ENCODE results near the gene OAF.

Gene OAF

GRCh38 chr11:120259988-120260565 is 49.2 kb downstream of the OAF start:
- in situ Hi-C loops (cut with HindIII; ENCODE audit: low sequenced_read_pairs) = loop anchor here (5.0 kb wide), 1 partner anchor 63 kb away; no protein-coding TSS in a partner anchor
- no peak for DNase-seq (ENCODE audit: low read depth)
- H3K4me3 ChIP-seq (ENCODE audit: low read depth, low read length) = no peak overlapping the region
- no peak for TF ChIP-seq CTCF (IDR thresholded peaks at IDR 0.05; ENCODE audit: low read depth, low read length, missing control alignments)

GRCh38 chr11:120260616-120261015 is 49.8 kb downstream of the OAF start:
- DNase-seq (ENCODE audit: low read depth) = no peak
- in situ Hi-C loops (cut with HindIII; ENCODE audit: low sequenced_read_pairs) = no loop called here
- TF ChIP-seq CTCF (IDR thresholded peaks at IDR 0.05; ENCODE audit: low read depth, low read length, missing control alignments) = no peak
- H3K4me3 ChIP-seq (ENCODE audit: low read depth, low read length) = no peak overlapping the region

GRCh38 chr11:120261321-120261720 is 50.5 kb downstream of the OAF start:
- in situ Hi-C loops (cut with HindIII; ENCODE audit: low sequenced_read_pairs) = no loop called here
- no peak for DNase-seq (ENCODE audit: low read depth)
- H3K4me3 ChIP-seq (ENCODE audit: low read depth, low read length) = no peak overlapping the region
- no peak for TF ChIP-seq CTCF (IDR thresholded peaks at IDR 0.05; ENCODE audit: low read depth, low read length, missing control alignments)

GRCh38 chr11:120261931-120262330 is 51.1 kb downstream of the OAF start:
- in situ Hi-C loops (cut with HindIII; ENCODE audit: low sequenced_read_pairs) = no loop called here
- DNase-seq (ENCODE audit: low read depth) = no peak
- H3K4me3 ChIP-seq (ENCODE audit: low read depth, low read length) = no peak overlapping the region
- TF ChIP-seq CTCF (IDR thresholded peaks at IDR 0.05; ENCODE audit: low read depth, low read length, missing control alignments) = no peak

GRCh38 chr11:120267319-120267718 is 56.5 kb downstream of the OAF start:
- H3K4me3 ChIP-seq (ENCODE audit: low read depth, low read length) = no peak overlapping the region
- DNase-seq (ENCODE audit: low read depth) = no peak
- TF ChIP-seq CTCF (IDR thresholded peaks at IDR 0.05; ENCODE audit: low read depth, low read length, missing control alignments) = no peak
- in situ Hi-C loops (cut with HindIII; ENCODE audit: low sequenced_read_pairs) = no loop called here

DNA sequence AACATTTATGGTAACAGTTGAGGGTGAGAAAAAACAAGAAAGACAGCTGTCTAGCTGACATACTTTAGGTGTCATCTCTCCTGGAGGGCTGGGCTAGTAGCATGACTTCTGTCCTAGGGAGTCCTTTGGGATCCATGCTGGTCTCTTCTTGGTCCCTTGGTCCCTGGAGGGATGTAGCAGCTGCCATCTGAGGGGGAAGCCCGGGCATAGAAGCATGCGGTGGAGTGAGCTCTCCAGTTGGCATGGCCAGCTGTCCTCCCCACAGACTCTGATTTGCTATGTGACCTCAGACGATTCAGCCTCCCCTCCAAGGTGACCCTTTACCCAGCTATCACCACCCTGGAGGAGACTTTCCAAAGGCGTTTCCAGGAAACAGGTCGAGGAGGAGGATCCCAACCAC is 57.9 kb downstream of the OAF start:
- in situ Hi-C loops (cut with HindIII; ENCODE audit: low sequenced_read_pairs) = no loop called here
- H3K4me3 ChIP-seq (ENCODE audit: low read depth, low read length) = no peak overlapping the region
- TF ChIP-seq CTCF (IDR thresholded peaks at IDR 0.05; ENCODE audit: low read depth, low read length, missing control alignments) = no peak
- DNase-seq (ENCODE audit: low read depth) = no peak

Data from astrocyte of the cerebellum (primary cell).